NOMO-1 treated with dmso at 0.1 percent for 144 hours (cell line): Measurements from ENCODE around the gene WARS2.

Experiments used
- DNase-seq: peaks from one replicate; lab custom pipeline; 2025; ENCODE audit not compliant: unreplicated experiment; lab: John Stamatoyannopoulos, UW

The WARS2 gene

GRCh38 chr1:118985640-118986554 lies 154.6 kb downstream of the WARS2 start:
- DNase-seq: no peak

GRCh38 chr1:118984722-118985639 lies 155.5 kb downstream of the WARS2 start:
- no peak for DNase-seq

GRCh38 chr1:118984086-118984721 lies 156.2 kb downstream of the WARS2 start:
- DNase-seq: no peak

- DNase-seq: no peak
These were observed 156.9 kb downstream of the WARS2 start for GRCh38 chr1:118983558-118984041.

GRCh38 chr1:118982821-118983557 lies 157.5 kb downstream of the WARS2 start:
- DNase-seq: no peak

GRCh38 chr1:118982266-118982665 lies 158.2 kb downstream of the WARS2 start:
- DNase-seq: no peak

- DNase-seq: no peak
These were observed 159.0 kb downstream of the WARS2 start for GRCh38 chr1:118981436-118981835.
